Measurements from ENCODE around the gene ZNF316.

ZNF316 gene

DNA sequence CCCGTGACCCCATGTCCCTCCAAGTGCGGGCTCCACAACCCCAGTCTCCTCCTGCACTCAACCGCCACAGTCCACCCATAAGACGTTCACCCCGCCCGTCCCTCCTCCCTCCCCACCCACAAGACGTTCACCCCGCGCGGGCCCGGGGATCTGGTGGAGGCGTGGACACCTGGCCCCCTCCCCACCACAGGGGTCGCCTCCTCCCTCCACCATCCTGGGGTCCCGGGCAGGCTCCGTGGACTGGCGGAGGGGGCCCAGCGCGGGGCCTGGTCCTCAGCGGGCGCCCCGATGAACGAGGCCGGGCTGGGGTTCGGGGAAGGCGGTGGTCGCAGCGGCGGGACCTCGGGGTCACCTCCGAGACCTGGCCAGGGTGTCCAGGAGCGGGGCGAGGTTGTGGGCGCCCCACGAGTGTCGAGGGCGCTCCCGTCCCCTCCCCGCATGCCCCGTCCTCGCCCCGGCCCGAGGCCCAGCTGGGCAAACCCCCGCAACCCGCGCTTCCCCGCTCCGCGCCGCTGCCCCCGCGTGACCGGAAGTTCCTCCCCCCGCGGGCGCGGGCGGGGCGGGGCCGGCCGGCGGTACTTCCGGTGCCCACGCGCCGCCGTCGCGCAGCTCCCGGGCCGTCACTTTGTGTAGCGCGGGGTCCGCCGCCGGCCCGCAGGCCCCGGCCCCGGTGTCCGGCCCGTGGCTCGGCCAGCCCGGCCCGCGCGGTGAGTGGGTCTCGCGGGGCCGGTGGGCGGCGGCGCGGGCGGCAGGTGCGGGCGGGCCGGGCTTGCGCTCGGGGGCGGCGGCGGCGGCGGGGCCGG lies at the start of gene ZNF316:
Gene ZNF316 (plus strand): TSS at position 578 of the 803 bp plus-strand sequence. CDS start 5,092 bp downstream, outside the sequence.
- in situ Hi-C loops (cut with MboI; ENCODE audit: low pct_unique_long_range_greater_than_20kb, low sequenced_read_pairs, unreplicated experiment): no loop called here
- DNase-seq (ENCODE audit: low spot score): peak; percentile 97
- TF ChIP-seq CTCF (IDR thresholded peaks at IDR 0.05; ENCODE audit: extremely low read depth, insufficient read depth, missing control alignments): no peak

GRCh38 chr7:6588566-6588965 lies 48.6 kb upstream of the ZNF316 start:
- no peak for DNase-seq (ENCODE audit: low spot score)
- in situ Hi-C loops (cut with MboI; ENCODE audit: low pct_unique_long_range_greater_than_20kb, low sequenced_read_pairs, unreplicated experiment): loop anchor here (25.0 kb wide), 1 partner anchor 249 kb away; the partner anchor contains the start of gene CCZ1B
- no peak for TF ChIP-seq CTCF (IDR thresholded peaks at IDR 0.05; ENCODE audit: extremely low read depth, insufficient read depth, missing control alignments)

GRCh38 chr7:6589151-6589828 lies 47.8 kb upstream of the ZNF316 start:
- no peak for TF ChIP-seq CTCF (IDR thresholded peaks at IDR 0.05; ENCODE audit: extremely low read depth, insufficient read depth, missing control alignments)
- no peak for DNase-seq (ENCODE audit: low spot score)
- in situ Hi-C loops (cut with MboI; ENCODE audit: low pct_unique_long_range_greater_than_20kb, low sequenced_read_pairs, unreplicated experiment): loop anchor here (25.0 kb wide), 1 partner anchor 248 kb away; the partner anchor contains the start of gene CCZ1B

GRCh38 chr7:6589829-6590644 lies 47.1 kb upstream of the ZNF316 start, which contains the start of gene INTS15:
Gene INTS15, plus strand, starts transcription at chr7:6590021. Its CDS starts 263 bp downstream, at chr7:6590284.
- TF ChIP-seq CTCF (IDR thresholded peaks at IDR 0.05; ENCODE audit: extremely low read depth, insufficient read depth, missing control alignments): peak; percentile 94
- peak; percentile 95 for DNase-seq (ENCODE audit: low spot score)
- in situ Hi-C loops (cut with MboI; ENCODE audit: low pct_unique_long_range_greater_than_20kb, low sequenced_read_pairs, unreplicated experiment): loop anchor here (25.0 kb wide), 1 partner anchor 247 kb away; the partner anchor contains the start of gene CCZ1B

DNA sequence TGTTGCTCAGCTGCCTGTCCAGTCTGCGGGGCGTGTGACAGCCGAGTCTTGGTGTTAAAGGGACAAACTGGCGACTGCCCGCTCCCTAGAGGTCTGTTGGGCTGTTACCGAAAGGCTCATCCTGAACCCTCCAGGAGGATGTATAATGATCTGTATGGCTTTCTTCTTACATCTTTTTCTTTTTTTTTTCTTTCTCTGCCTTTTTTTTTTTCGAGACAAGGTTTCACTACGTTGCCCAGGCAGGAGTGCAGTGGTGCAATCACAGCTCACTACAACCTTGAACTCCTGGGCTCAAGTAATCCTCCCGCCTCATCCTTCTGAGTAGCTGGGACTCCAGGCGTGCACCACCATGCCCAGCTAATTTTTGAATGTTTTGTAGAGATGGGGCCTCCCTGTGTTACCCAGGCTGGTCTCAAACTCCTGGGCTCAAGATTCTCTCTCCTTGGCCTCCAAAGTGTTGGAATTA lies 46.4 kb upstream of the ZNF316 start:
- no peak for DNase-seq (ENCODE audit: low spot score)
- TF ChIP-seq CTCF (IDR thresholded peaks at IDR 0.05; ENCODE audit: extremely low read depth, insufficient read depth, missing control alignments): no peak
- in situ Hi-C loops (cut with MboI; ENCODE audit: low pct_unique_long_range_greater_than_20kb, low sequenced_read_pairs, unreplicated experiment): loop anchor here (25.0 kb wide), 1 partner anchor 247 kb away; the partner anchor contains the start of gene CCZ1B

DNA sequence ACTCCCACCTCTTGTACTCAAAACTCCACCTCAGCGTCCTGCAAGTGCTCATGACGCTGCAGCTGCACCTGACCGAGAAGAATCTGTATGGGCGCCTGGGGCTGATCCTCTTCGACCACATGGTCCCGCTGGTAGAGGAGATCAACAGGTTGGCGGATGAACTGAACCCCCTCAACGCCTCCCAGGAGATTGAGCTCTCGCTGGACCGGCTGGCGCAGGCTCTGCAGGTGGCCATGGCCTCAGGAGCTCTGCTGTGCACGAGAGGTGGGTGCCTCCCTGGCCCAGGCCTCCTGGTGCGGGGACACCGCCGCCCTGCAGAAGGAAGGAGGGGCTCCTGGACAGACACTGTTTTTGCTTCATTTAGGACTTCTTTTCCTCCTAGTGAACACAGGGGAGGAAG lies 37.0 kb upstream of the ZNF316 start:
- no peak for TF ChIP-seq CTCF (IDR thresholded peaks at IDR 0.05; ENCODE audit: extremely low read depth, insufficient read depth, missing control alignments)
- no peak for DNase-seq (ENCODE audit: low spot score)
- in situ Hi-C loops (cut with MboI; ENCODE audit: low pct_unique_long_range_greater_than_20kb, low sequenced_read_pairs, unreplicated experiment): no loop called here

Data from GM13977 (cell line).